ENCODE measurements around the gene TOM1L2.
A peak's percentile ranks its signal among the peaks of the same experiment; 100 is the strongest.
"Not testable (repeated sequence)": the region's sequence is repeated elsewhere in the genome, so short reads cannot be mapped to it uniquely, and the experiment has no call there.

The TOM1L2 gene

DNA sequence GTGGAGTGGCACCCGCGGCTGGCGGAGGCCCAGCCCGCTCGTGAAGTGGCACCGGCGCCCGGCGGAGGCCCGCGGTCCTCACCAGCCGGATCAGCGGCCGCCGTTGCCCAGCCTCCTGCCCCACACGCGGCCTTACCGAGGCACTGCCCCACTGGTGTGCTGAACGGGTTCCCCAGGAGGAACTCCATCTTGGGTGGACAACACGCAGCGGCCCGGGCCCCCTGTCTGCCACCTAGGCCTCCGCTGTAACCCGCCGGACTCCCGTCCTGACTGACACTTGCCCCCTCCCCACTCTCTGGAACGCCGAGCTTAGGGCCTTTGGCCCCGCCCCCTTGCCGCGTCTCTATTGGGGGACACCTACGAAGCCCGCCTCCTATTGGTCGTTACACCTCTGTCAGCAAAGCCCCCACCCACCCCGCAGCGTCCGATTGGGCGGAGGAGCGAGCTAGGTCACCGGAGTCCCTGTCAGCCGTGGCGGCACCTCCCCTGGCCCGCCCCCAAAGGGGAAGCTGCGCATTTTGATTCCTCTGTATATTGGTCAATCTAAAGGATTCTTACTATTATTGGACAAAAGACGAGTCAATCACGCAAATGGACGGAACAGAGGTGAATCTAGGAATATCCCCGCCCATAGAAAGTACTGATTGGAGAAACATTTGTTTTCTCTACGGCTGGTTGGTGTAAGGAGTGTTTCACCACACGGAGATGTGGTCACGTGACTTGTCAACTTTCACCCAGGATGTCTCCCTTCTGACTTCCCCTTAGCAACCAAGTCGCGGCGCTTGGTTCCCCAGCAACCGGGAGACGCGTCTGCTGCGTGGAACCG, at the start of gene TOM1L2, which contains the start of gene DRC3:
Gene TOM1L2 (minus strand): TSS at position 275 of the 826 bp plus-strand sequence. CDS start 87 bp downstream, at position 188.
Gene DRC3 (plus strand): TSS at position 737 of the 826 bp plus-strand sequence. CDS start 4,737 bp downstream, outside the sequence.
- peak; percentile 96 for DNase-seq

GRCh38 chr17:18021372-18021771, 49.2 kb upstream of the TOM1L2 start:
- DNase-seq = no peak

DNA sequence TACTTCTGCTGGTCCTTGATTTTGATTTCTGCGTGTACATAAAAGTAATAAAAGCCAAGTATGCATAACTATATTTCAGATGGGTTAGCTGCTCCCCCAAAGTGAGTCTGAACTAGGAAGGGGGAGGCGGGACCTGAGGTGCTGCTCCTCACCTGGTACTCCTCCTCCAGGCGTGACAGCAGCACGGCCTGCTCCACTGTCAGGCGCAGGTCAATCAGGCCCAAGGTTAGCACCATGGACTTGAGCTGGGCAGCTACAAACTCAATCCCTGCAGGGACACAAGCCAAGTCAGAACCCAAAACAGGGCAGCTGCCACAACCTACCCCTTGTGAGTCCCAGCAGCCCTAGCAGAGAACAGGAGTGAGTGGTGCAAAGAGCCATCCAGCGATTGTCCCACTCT, 48.8 kb upstream of the TOM1L2 start:
- DNase-seq = no peak

GRCh38 chr17:18019838-18020154, 47.6 kb upstream of the TOM1L2 start:
- DNase-seq = no peak

DNA sequence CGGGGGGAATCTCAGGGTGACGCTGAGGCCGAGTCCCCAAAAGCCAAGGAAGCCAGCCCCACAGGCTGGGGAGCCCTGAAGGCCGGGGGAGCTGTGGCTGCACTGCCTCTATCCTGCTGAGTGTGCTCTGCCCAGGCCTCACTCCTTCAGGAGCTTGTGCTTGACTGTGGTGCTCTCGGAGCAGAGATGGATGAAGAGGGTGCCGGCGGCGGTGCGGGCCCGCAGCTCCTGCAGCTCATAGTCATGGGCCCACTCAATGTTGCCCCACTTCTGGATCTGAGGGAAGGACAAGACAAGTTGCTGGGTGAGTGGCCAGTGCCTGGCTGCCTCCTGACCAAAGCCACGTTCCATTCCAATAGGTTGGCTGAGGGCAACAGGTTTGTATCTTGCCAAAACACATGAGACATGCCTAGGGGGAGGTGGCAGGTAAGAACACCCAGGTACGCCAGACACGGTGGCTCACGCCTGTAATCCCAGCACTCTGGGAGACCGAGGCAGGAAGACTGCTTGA, 46.3 kb upstream of the TOM1L2 start:
- no peak for DNase-seq

DNA sequence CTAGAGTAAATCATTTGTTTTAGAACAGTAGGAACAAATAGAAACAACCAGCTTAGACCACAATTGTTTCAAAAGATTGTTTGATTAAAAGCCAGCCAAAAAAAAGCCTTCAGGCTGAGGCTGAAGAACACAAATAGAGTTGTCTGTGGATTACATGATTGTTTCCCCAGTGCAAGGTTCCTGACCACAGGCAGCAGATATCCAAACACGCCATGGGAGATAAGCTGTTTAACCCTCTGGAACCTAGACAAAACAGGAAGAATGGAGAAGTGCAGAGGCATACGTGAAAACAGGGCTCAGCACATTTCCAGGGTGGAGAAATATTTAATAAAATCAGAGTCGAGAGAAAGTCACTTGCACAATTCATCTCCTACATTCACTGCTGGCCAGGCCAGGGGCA, 45.8 kb upstream of the TOM1L2 start:
- DNase-seq = no peak

DNA sequence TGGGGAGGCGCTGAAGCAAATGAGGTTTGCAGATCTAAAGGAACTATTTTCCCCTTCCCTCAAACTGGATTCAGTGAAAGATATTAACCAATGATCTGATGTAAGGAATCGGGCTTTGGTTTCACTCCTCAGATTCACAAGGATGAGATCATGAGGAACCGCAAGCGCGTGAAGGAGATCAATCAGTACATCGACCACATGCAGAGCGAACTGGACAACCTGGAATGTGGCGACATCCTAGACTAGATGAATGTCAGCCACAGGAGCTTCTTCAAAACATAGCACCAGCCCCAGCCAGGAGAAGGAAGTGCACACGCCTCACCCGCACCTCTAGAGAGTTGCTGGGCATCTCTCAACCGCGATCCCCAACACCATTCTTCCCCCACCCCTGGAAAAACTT, 44.2 kb upstream of the TOM1L2 start:
- DNase-seq = no peak

DNA sequence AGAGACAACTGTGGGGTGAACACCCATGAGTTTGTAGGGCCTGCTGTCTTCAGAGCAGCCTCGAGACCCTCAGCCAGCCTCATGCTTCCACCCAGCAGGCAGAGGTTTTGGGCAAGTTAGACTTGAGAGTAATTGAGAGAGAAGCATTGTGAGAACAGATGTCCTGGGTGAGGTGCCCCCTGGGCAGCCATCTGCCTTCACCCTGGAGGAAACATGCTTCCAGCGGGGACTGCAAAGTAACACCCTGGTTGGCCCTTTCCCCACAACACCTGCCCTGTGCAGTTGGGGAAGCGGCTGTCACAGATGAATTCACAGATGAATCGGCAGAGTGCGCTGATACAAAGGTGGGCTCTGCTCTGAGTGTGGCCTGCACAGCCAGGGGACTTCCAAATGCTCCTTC, 43.4 kb upstream of the TOM1L2 start:
- DNase-seq = no peak

DNA sequence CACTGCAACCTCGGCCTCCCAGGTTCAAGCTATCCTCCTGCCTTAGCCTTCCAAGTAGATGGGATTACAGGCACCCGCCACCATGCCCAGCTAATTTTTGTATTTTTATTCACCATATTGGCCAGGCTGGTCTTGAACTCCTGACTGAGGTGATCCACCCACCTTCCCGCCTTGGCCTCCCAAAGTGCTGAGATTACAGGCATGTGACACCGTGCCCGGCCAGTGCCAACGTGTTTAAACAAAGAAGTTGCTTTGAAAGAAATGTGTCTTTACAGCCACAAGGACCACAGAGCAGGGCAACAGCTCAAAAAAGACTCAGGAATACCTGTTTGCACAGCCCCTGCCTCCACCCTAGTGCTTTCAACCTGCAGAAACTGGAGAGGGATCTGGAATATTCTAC, 41.8 kb upstream of the TOM1L2 start:
- no peak for DNase-seq

GRCh38 chr17:18011286-18011685, 39.1 kb upstream of the TOM1L2 start:
- no peak for DNase-seq

- no peak for DNase-seq
These were observed 37.6 kb upstream of the TOM1L2 start for GRCh38 chr17:18009609-18010420.

GRCh38 chr17:18008496-18009268, 36.5 kb upstream of the TOM1L2 start:
- no peak for DNase-seq

DNA sequence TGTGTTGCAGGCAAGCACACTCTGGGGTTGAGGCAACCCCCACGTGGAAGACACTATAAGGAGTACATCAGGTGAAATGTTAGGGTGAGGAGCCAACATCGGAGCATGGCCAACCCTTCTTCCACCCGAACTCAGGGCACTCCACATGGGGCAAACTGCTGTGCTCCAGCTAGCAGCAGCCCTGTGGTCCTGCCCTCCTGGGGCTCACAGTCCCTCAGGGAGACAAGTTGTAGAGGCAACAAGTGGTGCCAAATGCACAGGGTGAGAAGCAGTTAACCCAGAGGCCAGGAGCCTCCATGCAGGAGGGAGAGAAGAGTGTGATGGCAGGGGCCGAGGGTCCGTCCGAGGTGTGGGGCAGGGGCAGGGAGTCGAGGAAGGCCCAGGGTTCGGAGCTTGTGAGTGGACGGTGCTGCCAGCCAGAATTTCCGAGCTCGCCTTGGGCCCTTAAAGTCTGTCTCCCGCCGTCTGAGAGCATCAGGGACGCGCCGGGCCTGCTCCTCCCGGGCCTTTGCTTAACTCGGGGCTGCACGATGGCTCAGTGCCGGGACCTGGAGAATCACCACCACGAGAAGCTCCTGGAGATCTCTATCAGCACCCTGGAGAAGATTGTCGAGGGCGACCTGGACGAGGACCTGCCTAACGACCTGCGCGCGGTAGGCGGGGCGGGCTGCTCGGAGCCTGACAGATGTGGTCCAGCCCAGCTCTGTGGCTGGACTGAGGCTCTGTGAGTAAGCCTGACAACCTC, 34.5 kb upstream of the TOM1L2 start:
- DNase-seq = no peak

- DNase-seq = no peak
These were observed 33.3 kb upstream of the TOM1L2 start for GRCh38 chr17:18005496-18005895.

DNA sequence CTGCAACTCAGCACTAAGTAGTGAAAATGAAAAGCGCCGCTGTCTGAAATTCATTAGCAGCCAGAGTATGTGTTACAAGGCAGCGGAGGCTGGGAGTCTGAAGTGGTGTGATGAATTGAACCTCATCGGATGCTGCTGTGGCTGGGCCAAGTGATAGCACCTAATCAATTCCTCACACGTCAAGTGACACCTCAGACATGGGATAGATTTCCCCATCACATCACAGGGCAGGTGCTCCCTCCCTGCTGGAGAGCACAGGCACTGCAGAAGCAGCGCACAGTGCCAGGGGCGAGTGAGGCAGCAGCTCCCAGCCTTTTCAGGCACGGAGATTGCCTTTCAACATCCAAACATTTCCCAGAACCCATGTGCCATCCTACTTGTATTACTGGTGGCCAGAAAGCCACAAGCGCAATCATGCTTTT, 32.7 kb upstream of the TOM1L2 start:
- no peak for DNase-seq

DNA sequence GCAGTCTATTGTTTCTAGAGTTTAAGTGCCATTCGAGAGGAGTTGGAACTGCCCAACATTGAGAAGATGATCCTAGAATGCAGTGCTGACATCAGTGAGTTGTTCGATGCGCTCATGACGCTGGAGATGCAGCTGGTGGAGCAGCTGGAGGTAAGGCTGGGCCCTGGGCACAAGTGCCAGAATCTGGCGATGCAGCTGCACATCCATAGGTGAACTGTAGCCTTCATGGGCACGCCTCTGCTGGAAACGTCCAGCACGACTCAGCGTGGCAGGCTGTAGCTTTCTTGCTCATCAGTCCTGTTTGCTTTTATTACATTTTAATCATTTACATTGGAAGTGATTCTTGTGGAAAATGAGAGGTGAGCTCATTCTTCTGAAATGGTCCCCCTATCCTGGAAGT, 32.1 kb upstream of the TOM1L2 start:
- peak; percentile 18 for DNase-seq

DNA sequence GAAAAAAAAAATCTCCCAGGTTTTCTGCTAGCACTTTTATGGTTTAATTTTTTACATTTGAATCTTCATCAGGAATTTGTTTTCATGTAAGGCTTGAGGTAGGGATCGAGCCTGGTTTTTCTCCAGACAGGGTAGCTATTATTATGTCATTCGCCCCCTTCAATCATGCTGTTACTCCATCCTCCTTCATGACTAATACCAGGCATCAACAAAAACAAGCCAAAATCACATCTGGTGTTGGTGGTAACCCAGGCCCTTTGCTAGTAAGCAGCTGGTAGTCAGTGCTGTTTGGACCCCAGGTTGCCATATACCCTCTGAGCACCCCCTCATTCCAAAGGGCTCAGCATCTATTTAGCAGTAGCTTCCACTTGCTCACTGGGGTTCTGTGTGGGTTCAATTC, 30.0 kb upstream of the TOM1L2 start:
- DNase-seq = no peak

DNA sequence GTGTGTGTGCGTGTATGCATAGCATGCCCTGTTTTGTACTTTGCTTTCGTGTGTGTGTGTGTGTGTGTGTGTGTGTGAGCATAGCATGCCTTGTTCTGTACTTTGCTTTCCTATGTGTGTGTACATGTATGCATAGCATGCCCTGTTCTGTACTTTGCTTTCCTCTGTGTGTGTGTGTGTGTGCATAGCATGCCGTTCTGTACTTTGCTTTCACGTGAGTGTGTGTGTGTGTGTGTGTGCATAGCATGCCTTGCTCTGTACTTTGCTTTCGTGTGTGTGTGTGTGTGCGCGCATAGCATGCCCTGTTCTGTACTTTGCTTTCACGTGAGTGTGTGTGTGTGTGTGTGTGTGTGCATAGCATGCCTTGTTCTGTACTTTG, 27.8 kb upstream of the TOM1L2 start:
- DNase-seq = no peak

GRCh38 chr17:17999364-18000029, 27.3 kb upstream of the TOM1L2 start:
- DNase-seq = no peak

DNA sequence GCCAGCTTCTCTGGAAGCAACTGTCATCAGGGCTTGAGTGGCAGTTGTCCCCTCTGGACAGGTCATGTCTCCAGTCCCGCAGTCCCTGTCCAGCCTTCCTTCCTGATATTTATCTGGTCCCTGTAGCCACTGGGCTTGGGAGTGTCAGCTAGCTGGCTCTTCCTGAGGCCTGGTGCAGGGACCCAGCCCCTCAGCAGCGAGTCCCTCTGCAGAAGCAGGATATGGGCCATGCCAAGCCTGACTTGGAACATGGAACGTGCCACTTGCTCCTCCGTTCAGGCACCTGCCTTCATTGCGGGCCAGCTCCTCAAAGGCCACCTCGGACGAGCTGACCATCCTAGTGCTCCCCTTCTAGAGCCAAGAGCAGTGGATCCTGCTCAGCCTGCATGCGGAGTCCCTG, 26.7 kb upstream of the TOM1L2 start:
- no peak for DNase-seq

DNA sequence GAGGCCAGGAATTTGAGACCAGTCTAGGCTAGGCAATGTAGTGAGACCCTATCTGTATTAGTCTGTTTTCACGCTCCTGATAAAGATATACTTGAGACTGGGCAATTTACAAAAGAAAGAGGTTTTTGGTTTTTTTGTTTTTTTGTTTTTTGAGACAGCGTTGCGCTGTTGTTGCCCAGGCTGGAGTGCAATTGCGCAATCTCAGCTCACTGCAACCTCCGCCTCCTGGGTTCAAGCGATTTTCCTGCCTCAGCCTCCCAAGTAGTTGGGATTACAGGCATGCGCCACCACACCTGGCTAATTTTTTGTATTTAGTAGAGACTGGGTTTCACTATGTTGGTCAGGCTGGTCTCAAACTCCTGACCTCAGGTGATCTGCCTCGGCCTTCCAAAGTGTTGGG, 23.7 kb upstream of the TOM1L2 start:
- DNase-seq = not testable (repeated sequence)
